ENCODE results near the gene CYBRD1. TPM values are rescaled to one million over a fixed set of nuclear protein-coding genes. Genes with fewer than 3 reads are reported as not detected.

Gene CYBRD1
- polyA plus RNA-seq, 1 donor (not counting 4 experiments of a cell fraction or from before 2014, with no cell fraction given): 72.7 TPM

DNA sequence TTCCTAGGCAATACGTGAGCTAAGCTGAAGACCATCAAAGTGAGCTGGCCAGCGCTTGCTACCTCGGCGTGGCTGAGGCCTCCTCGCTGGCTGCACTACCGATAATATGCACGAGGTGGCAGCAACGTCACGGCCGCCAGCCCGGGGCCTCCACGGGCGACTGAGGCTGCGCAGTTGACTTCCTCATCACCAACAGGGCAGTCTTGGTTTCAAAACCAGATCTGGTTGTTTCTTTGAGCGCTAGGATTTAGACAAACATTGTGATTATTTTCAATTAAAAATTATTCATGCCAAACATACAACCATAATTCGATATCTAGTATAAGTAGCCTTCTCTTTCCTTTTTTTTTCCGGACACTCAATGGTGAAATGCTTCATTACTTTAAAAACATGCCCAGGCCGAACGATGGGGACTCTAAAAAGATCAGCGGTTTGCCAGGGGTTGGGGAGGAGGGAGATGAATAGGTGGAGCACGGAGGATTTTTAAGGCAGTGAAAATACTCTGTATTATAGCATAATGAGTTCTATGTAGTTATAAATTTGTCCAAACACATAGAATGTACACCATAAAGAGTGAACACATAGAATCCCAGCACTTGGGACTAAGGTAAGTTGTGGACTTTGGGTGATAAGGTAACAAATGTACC lies 52.0 kb downstream of the CYBRD1 start:
- Histone ChIP-seq H3K4me1 (ENCODE audit: control insufficient read depth, extremely low read depth, insufficient read depth, low read length) (peaks cover 2% of the 10 kb centered on the region), H4K20me1 (ENCODE audit: control insufficient read depth, extremely low read depth, insufficient read depth, low read length) (no peaks in the 10 kb centered on the region), H3K36me3 (ENCODE audit: control insufficient read depth in 2 of 2, extremely low read depth in 1 of 2, insufficient read depth in 2 of 2, low read length in 2 of 2) (no peaks in the 10 kb centered on the region), H3K4me3 (ENCODE audit: control insufficient read depth in 2 of 3, extremely low read depth in 1 of 3, insufficient read depth in 2 of 3, low read depth in 1 of 3, low read length in 3 of 3) (no peak overlapping the region), H3K4me2 (ENCODE audit: control insufficient read depth, extremely low read depth, insufficient read depth, low read depth, low read length) (peak overlapping the region; percentile 36), H3K9me3 (ENCODE audit: control insufficient read depth, low read depth, low read length) (no peaks in the 10 kb centered on the region), H3K79me2 (ENCODE audit: control insufficient read depth, insufficient read depth, low read length) (no peaks in the 10 kb centered on the region), H3K27ac (ENCODE audit: control insufficient read depth, insufficient read depth, low read length) (no peak overlapping the region), H3K9me1 (ENCODE audit: control insufficient read depth, extremely low read depth, insufficient read depth, low read length) (no peaks in the 10 kb centered on the region), H3K9ac (ENCODE audit: control insufficient read depth, extremely low read depth, insufficient read depth, low read length) (no peak overlapping the region), H2AFZ (ENCODE audit: control insufficient read depth, low read length) (peak overlapping the region; percentile 81), H3K27me3 (ENCODE audit: control insufficient read depth, extremely low read depth, insufficient read depth, low read length) (no peaks in the 10 kb centered on the region)
- dilution Hi-C loops (cut with MboI; ENCODE audit: extremely low pct_ligation_motif_present, low sequenced_read_pairs): no loop called here
- TF ChIP-seq, protein P1, sequence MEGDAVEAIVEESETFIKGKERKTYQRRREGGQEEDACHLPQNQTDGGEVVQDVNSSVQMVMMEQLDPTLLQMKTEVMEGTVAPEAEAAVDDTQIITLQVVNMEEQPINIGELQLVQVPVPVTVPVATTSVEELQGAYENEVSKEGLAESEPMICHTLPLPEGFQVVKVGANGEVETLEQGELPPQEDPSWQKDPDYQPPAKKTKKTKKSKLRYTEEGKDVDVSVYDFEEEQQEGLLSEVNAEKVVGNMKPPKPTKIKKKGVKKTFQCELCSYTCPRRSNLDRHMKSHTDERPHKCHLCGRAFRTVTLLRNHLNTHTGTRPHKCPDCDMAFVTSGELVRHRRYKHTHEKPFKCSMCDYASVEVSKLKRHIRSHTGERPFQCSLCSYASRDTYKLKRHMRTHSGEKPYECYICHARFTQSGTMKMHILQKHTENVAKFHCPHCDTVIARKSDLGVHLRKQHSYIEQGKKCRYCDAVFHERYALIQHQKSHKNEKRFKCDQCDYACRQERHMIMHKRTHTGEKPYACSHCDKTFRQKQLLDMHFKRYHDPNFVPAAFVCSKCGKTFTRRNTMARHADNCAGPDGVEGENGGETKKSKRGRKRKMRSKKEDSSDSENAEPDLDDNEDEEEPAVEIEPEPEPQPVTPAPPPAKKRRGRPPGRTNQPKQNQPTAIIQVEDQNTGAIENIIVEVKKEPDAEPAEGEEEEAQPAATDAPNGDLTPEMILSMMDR (optimal IDR thresholded peaks at IDR 0.05 in 1 of 3, IDR thresholded peaks at IDR 0.05 in 1 of 3, conservative IDR thresholded peaks at IDR 0.05 in 1 of 3; ENCODE audit: extremely low read depth in 1 of 3, insufficient read depth in 2 of 3, low read length in 3 of 3): peak; percentile 94 to 100 (median 95)
- no peak for TF ChIP-seq EZH2 (IDR thresholded peaks at IDR 0.05; ENCODE audit: low read length)
- no peak for DNase-seq (ENCODE audit: low read depth, low spot score)
- FAIRE-seq: peak; percentile 23

- Histone ChIP-seq H3K27me3 (ENCODE audit: control insufficient read depth, extremely low read depth, insufficient read depth, low read length) (no peaks in the 10 kb centered on the region), H3K79me2 (ENCODE audit: control insufficient read depth, insufficient read depth, low read length) (no peaks in the 10 kb centered on the region), H3K9me3 (ENCODE audit: control insufficient read depth, low read depth, low read length) (no peaks in the 10 kb centered on the region), H3K27ac (ENCODE audit: control insufficient read depth, insufficient read depth, low read length) (no peak overlapping the region), H3K9ac (ENCODE audit: control insufficient read depth, extremely low read depth, insufficient read depth, low read length) (no peak overlapping the region), H4K20me1 (ENCODE audit: control insufficient read depth, extremely low read depth, insufficient read depth, low read length) (no peaks in the 10 kb centered on the region), H3K9me1 (ENCODE audit: control insufficient read depth, extremely low read depth, insufficient read depth, low read length) (no peaks in the 10 kb centered on the region), H3K4me3 (ENCODE audit: control insufficient read depth in 2 of 3, extremely low read depth in 1 of 3, insufficient read depth in 2 of 3, low read depth in 1 of 3, low read length in 3 of 3) (no peak overlapping the region), H3K4me1 (ENCODE audit: control insufficient read depth, extremely low read depth, insufficient read depth, low read length) (peaks cover 9% of the 10 kb centered on the region), H3K4me2 (ENCODE audit: control insufficient read depth, extremely low read depth, insufficient read depth, low read depth, low read length) (no peak overlapping the region), H2AFZ (ENCODE audit: control insufficient read depth, low read length) (no peak overlapping the region), H3K36me3 (ENCODE audit: control insufficient read depth in 2 of 2, extremely low read depth in 1 of 2, insufficient read depth in 2 of 2, low read length in 2 of 2) (no peaks in the 10 kb centered on the region)
- TF ChIP-seq, protein P1 (optimal IDR thresholded peaks at IDR 0.05 in 1 of 3, IDR thresholded peaks at IDR 0.05 in 1 of 3, conservative IDR thresholded peaks at IDR 0.05 in 1 of 3; ENCODE audit: extremely low read depth in 1 of 3, insufficient read depth in 2 of 3, low read length in 3 of 3): no peak
- no peak for TF ChIP-seq EZH2 (IDR thresholded peaks at IDR 0.05; ENCODE audit: low read length)
- DNase-seq (ENCODE audit: low read depth, low spot score): no peak
- dilution Hi-C loops (cut with MboI; ENCODE audit: extremely low pct_ligation_motif_present, low sequenced_read_pairs): no loop called here
- no peak for FAIRE-seq
These were observed 53.3 kb downstream of the CYBRD1 start for GRCh38 chr2:171575606-171576005.
